GM23338 (cell line): ENCODE measurements around the gene PFKFB3. TPM values are rescaled to one million over a fixed set of nuclear protein-coding genes. Genes with fewer than 3 reads are reported as not detected.

Experiments
- ATAC-seq: fragments of 200-7000 bp; cut with Tn5 transposase; 3 replicates; pipeline ENCODE4 v1.9.1; 2020
- DNase-seq: peaks from one replicate; pipeline ENCODE4 v3.0.0-alpha.2; 2015; ENCODE audit warnings: low spot score
- H2AFZ ChIP-seq: fragments of 200-600 bp; sonication (generic); 2 replicates; pipeline ENCODE4 v1.8.0; 2016; ENCODE audit warnings: antibody characterized with exemption, mild to moderate bottlenecking, moderate library complexity
- H3F3A ChIP-seq: fragments of 200-600 bp; sonication (generic); replicated peaks from 2 replicates; pipeline ENCODE4 v1.8.0; 2017; ENCODE audit warnings: antibody characterized with exemption, mixed run types, low read depth
- H3K27ac ChIP-seq: fragments of 200-600 bp; sonication (generic); 2 replicates; pipeline ENCODE4 v1.6.1; 2016; ENCODE audit warnings: low read depth
- H3K27me3 ChIP-seq: fragments of 200-600 bp; sonication (generic); 2 replicates; pipeline ENCODE4 v1.8.0; 2016; ENCODE audit warnings: mild to moderate bottlenecking, mixed run types, moderate library complexity; ENCODE audit not compliant: insufficient read depth
- H3K36me3 ChIP-seq: fragments of 200-600 bp; sonication (generic); 2 replicates; pipeline ENCODE4 v1.8.0; 2016; ENCODE audit warnings: mild to moderate bottlenecking; ENCODE audit not compliant: insufficient read depth
- H3K4me1 ChIP-seq: fragments of 200-600 bp; sonication (generic); 2 replicates; pipeline ENCODE4 v1.8.0; 2016; ENCODE audit warnings: mild to moderate bottlenecking, moderate library complexity; ENCODE audit not compliant: insufficient read depth
- H3K4me2 ChIP-seq: fragments of 200-600 bp; sonication (generic); 2 replicates; pipeline ENCODE4 v1.7.1; 2017; ENCODE audit warnings: mixed run types
- H3K4me3 ChIP-seq: fragments of 200-600 bp; sonication (generic); 2 replicates; pipeline ENCODE4 v1.6.1; 2016; ENCODE audit warnings: mixed run types
- H3K79me2 ChIP-seq: fragments of 200-600 bp; sonication (generic); replicated peaks from 2 replicates; pipeline ENCODE4 v1.8.0; 2017; ENCODE audit warnings: mild to moderate bottlenecking; ENCODE audit not compliant: insufficient read depth
- H3K9me2 ChIP-seq: fragments of 200-600 bp; sonication (generic); 2 replicates; pipeline ENCODE4 v1.8.0; 2017; ENCODE audit not compliant: insufficient read depth
- H4K20me1 ChIP-seq: fragments of 200-600 bp; sonication (generic); replicated peaks from 2 replicates; pipeline ENCODE4 v1.8.0; 2017; ENCODE audit warnings: mild to moderate bottlenecking; ENCODE audit not compliant: insufficient read depth
- H3K27ac Mint-ChIP-seq: 2 replicates; pipeline ENCODE4 v1.8.0; 2020; ENCODE audit warnings: inconsistent platforms, mild to moderate bottlenecking, moderate library complexity, mixed read lengths
- H3K27me3 Mint-ChIP-seq: 3 replicates; pipeline ENCODE4 v1.8.0; 2022; ENCODE audit warnings: low read depth, mild to moderate bottlenecking, moderate library complexity, mixed read lengths, inconsistent platforms; ENCODE audit not compliant: insufficient read depth, poor library complexity
- H3K36me3 Mint-ChIP-seq: 3 replicates; pipeline ENCODE4 v1.8.0; 2021; ENCODE audit warnings: low read depth, mild to moderate bottlenecking, inconsistent platforms, moderate library complexity, mixed read lengths
- H3K4me1 Mint-ChIP-seq: 3 replicates; pipeline ENCODE4 v1.8.0; 2020; ENCODE audit warnings: mild to moderate bottlenecking, inconsistent platforms, mixed read lengths
- H3K4me3 Mint-ChIP-seq: 3 replicates; pipeline ENCODE4 v1.8.0; 2021; ENCODE audit warnings: moderate library complexity, mild to moderate bottlenecking, inconsistent platforms, mixed read lengths
- H3K9me3 Mint-ChIP-seq: 3 replicates; pipeline ENCODE4 v1.8.0; 2020; ENCODE audit warnings: moderate library complexity, mild to moderate bottlenecking, inconsistent platforms, mixed read lengths
- CREB1 ChIP-seq: fragments of 250-450 bp; sonication (Bioruptor Pico); IDR thresholded peaks from 2 replicates; pipeline ENCODE4 v1.5.0; 2020; ENCODE audit warnings: low read depth, mild to moderate bottlenecking, moderate library complexity
- EZH2 ChIP-seq: fragments of 200-600 bp; sonication (generic); IDR thresholded peaks from one replicate; pipeline ENCODE4 v1.8.0; 2017; ENCODE audit warnings: antibody characterized with exemption, mild to moderate bottlenecking, low read depth; ENCODE audit not compliant: unreplicated experiment
- EZH2phosphoT487 ChIP-seq: fragments of 200-600 bp; sonication (generic); IDR thresholded peaks from one replicate; pipeline ENCODE4 v1.8.1; 2018; ENCODE audit warnings: antibody characterized with exemption; ENCODE audit not compliant: unreplicated experiment
- JUNB ChIP-seq: IDR thresholded peaks from one replicate; pipeline ENCODE4 v1.6.1; 2016; ENCODE audit warnings: antibody characterized with exemption; ENCODE audit not compliant: unreplicated experiment
- ZNF114 ChIP-seq: fragments of 250-450 bp; sonication (Bioruptor Pico); IDR thresholded peaks from 2 replicates; pipeline ENCODE4 v1.5.0; 2020; ENCODE audit warnings: mild to moderate bottlenecking, moderate library complexity
- ZNF331 ChIP-seq: fragments of 250-450 bp; sonication (Bioruptor Pico); IDR thresholded peaks from 2 replicates; pipeline ENCODE4 v1.5.0; 2020; ENCODE audit warnings: low read depth, mild to moderate bottlenecking, moderate library complexity
- ZNF462 ChIP-seq: fragments of 250-450 bp; sonication (Bioruptor Pico); IDR thresholded peaks from 2 replicates; pipeline ENCODE4 v1.5.0; 2020; ENCODE audit warnings: mild to moderate bottlenecking, moderate library complexity
- polyA plus RNA-seq: library from polyadenylated mRNA; unstranded; fragments of >200 nt; fragmentation: Nextera tagmentation; extraction: Ambion mirVana; gene quantifications from 2 replicates; pipeline ENCODE4 v1.2.1, GENCODE V29; 2016
- total RNA-seq: library from RNA; depleted of rRNA; stranded (reverse); fragments of >200 nt; shearing (Covaris generic); gene quantifications from 2 replicates; pipeline ENCODE4 v1.2.3, GENCODE V29; 2014
- TF ChIP-seq, protein P1 (sequence below), 2 experiments: fragments of 200-600 bp in 1 of 2; sonication (generic) in 1 of 2; conservative IDR thresholded peaks; 2 replicates each; pipeline versions ENCODE4 v1.5.1 to v1.6.1; 2016 to 2017; ENCODE audit warnings: antibody characterized with exemption in 2 of 2, low read depth in 2 of 2, mild to moderate bottlenecking in 2 of 2, moderate library complexity in 1 of 2
- TF ChIP-seq, protein P2 (sequence below): IDR thresholded peaks from 2 replicates; pipeline ENCODE4 v1.6.1; 2016; ENCODE audit warnings: antibody characterized with exemption

Gene PFKFB3
- total and polyA plus RNA-seq, 2 experiments from 2014 or later, result 9.5 to 26.8 TPM

- TF ChIP-seq EZH2 (no peak), JUNB (no peak), ZNF114 (no peak), ZNF331 (no peak), ZNF462 (CRISPR knock-in tag) (no peak), CREB1 (no peak), EZH2phosphoT487 (no peak)
- TF ChIP-seq, protein P1, sequence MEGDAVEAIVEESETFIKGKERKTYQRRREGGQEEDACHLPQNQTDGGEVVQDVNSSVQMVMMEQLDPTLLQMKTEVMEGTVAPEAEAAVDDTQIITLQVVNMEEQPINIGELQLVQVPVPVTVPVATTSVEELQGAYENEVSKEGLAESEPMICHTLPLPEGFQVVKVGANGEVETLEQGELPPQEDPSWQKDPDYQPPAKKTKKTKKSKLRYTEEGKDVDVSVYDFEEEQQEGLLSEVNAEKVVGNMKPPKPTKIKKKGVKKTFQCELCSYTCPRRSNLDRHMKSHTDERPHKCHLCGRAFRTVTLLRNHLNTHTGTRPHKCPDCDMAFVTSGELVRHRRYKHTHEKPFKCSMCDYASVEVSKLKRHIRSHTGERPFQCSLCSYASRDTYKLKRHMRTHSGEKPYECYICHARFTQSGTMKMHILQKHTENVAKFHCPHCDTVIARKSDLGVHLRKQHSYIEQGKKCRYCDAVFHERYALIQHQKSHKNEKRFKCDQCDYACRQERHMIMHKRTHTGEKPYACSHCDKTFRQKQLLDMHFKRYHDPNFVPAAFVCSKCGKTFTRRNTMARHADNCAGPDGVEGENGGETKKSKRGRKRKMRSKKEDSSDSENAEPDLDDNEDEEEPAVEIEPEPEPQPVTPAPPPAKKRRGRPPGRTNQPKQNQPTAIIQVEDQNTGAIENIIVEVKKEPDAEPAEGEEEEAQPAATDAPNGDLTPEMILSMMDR (conservative IDR thresholded peaks at IDR 0.05; ENCODE audit: low read depth in 2 of 2), result no peak
- TF ChIP-seq, protein P2, sequence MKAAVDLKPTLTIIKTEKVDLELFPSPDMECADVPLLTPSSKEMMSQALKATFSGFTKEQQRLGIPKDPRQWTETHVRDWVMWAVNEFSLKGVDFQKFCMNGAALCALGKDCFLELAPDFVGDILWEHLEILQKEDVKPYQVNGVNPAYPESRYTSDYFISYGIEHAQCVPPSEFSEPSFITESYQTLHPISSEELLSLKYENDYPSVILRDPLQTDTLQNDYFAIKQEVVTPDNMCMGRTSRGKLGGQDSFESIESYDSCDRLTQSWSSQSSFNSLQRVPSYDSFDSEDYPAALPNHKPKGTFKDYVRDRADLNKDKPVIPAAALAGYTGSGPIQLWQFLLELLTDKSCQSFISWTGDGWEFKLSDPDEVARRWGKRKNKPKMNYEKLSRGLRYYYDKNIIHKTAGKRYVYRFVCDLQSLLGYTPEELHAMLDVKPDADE, result no peak
These were observed 13.2 kb downstream of the PFKFB3 start for GRCh38 chr10:6215683-6216484.

More at GRCh38 chr10:6215683-6216484, 13.2 kb downstream of the PFKFB3 start:
- Histone ChIP-seq H3K4me1 (peaks cover 4% of the 10 kb centered on the region), H3K4me3 (no peak overlapping the region), H3F3A (no peaks in the 10 kb centered on the region), H2AFZ (no peak overlapping the region), H3K79me2 (peaks cover 30% of the 10 kb centered on the region), H3K36me3 (peaks cover 35% of the 10 kb centered on the region), H3K27me3 (no peaks in the 10 kb centered on the region), H3K27ac (no peak overlapping the region), H4K20me1 (no peaks in the 10 kb centered on the region; the same call in 1 of the 2 replicates), H3K9me2 (no peaks in the 10 kb centered on the region), H3K4me2 (no peak overlapping the region)
- Mint-ChIP-seq H3K4me3 (no peak overlapping the region), H3K4me1 (peaks cover 11% of the 10 kb centered on the region), H3K27ac (no peak overlapping the region; the same call in 1 of the 2 replicates), H3K36me3 (peaks cover 67% of the 10 kb centered on the region), H3K27me3 (peaks cover 11% of the 10 kb centered on the region), H3K9me3 (no peaks in the 10 kb centered on the region)
- ATAC-seq, result no peak
- DNase-seq, result no peak
